Measurements from ENCODE around the gene TMEM204.

The TMEM204 gene

DNA sequence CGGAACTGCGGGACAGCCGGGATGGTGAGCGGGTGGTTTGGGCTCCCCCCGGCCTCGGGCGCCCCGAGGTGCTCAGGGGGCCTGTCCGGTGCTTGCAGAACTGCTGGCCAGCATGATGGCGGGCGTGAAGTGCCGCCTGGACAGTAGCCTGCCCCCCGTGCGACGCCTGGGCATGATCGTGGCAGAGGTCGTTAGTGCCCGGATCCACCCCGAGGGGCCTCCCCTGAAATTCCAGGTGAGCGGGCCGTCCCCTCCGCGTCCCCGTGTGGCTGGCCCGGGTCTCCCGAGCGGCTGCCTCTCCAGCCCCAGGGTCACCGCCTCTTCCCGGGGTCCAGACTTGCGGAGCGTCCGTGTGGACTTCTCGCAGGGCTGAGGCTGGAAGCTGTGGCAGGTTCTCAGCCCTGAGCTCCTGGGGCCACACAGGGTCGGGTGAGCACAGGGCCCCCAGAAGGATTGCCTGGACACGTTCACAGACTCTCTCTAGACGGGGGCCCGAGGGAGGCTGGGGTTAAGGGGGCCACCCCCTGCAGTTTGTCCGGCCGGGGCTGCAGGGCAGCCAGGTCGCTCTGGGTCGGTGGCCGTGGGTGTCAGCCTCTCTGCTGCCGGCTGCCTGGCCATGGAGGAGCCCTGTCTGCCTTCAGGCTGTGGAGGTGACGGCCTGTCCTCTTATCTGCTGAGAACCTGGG is 32.9 kb upstream of the TMEM204 start:
- DNase-seq: no peak

DNA sequence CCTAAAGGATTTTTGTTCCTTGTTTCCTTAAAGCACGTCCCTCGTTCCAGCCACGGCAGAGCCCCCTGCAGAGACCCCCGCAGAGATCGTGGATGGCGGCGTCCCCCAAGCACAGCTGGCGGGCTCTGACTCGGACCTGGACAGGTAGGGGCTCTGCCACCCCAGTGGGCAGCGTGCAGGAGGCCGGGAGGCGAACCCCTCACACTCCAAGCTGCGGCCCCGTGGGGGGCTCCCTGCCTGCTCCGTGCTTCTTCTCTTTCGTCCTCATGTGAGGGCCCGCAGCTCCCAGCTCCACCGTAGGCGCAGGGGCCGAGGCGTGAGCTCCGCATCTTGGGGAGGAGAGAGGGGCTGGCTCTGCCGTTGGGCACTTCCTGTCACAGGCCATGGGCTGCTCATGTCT is 31.8 kb upstream of the TMEM204 start:
- no peak for DNase-seq

DNA sequence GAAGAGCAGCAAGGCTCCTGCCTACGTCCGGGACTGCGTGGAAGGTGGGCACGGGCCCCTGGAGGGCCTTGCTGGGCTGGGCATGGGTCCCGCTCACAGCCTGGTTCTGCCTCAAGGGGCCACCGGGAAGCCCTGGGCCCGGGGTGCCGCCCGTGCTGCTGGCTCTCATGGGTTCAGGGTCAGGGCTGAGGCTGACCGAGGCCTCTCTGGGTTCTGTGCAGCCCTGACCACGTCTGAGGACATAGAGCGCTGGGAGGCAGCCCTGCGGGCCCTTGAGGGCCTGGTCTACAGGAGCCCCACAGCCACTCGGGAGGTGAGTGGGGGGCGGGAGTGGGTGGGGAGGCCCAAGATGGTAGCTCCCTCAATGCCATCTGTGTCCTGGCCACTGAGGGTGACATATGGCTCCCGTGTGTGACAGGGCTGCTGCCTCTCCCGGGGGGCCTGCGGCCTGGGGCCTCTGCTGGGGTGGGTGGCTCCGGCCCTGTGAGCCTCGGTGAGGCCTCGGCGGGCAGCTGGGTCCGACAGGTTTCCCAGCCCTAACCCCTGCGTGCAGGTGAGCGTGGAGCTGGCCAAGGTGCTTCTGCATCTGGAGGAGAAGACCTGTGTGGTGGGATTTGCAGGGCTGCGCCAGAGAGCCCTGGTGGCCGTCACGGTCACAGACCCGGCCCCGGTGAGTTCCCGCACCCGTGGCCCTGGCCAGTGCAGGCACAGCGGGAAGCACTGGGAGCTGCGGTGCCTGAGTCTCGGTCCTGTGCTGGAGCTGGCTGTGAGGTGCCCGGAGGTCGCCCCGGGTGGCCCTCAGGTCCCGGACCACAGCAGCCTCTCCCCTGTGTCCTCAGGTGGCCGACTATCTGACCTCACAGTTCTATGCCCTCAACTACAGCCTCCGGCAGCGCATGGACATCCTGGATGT is 31.1 kb upstream of the TMEM204 start:
- no peak for DNase-seq

DNA sequence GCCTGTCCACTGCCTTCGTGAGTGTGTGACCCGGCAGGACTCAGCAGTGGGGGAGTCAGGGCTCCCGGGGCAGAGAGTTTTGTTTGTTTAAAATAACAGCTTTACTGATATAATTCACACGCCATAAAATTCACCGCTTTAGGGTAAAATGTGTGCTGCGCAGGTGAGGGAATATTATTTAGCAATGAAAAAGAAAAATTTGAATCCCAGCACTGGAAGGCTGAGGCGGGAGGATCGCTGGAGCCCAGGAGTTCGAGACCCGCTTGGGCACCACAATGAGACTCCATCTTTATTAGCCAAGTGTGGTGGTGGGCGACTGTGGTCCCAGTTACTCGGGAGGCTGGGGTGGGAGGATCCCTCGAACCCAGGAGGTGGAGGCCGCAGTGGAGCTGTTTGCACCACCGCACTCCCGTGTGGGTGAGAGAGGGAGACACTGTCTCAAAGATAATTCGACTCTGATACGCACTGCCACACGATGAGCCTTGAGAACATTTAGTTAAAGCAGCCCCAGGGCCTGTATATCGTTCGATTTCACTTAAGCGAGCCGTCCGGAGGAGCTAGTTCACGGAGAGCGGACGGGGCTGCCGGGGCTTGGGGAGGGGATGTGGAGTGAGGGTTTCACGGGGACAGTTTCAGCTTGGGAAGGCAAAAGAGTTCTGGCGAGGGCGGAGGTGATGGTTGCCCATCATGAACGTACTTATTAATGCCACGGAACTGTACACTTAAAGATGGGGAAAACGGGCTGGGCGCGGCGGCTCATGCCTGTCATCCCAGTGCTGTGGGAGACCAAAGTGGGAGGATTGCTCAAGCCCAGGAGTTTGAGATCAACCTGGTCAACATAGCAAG is 30.1 kb upstream of the TMEM204 start:
- DNase-seq: no peak

DNA sequence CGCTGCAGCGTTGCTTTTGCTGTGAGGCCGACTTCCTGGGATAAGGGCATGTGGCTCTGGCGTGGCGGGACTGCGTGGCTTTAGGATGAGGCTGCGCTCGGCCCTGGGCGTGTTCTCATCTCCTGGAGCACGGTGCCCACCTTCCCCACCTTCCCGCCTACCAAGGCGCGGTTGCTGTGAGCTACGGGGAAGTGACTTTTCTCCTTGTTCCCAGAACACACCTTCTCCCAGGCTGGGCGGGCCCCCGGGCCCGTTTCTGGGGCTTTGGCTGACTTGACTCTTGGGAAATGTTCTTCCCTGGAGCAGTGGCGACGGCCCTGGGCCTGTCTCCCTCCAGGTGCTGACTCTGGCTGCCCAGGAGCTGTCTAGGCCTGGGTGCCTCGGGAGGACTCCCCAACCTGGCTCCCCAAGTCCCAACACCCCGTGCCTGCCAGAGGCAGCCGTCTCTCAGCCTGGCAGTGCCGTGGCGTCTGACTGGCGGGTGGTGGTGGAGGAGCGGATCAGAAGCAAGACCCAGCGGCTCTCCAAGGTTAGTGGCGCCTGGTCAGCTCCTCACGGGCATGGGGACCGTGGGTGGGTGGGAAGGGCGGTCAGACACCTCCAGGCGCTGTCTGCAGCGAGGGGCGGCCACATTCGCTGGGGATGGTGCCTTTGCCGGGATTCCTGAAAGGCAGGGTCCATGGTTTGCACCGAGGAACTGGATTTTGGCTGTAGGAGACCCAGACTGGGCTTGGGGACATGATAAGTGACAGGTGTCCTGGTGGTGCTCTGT is 28.2 kb upstream of the TMEM204 start:
- DNase-seq: no peak

DNA sequence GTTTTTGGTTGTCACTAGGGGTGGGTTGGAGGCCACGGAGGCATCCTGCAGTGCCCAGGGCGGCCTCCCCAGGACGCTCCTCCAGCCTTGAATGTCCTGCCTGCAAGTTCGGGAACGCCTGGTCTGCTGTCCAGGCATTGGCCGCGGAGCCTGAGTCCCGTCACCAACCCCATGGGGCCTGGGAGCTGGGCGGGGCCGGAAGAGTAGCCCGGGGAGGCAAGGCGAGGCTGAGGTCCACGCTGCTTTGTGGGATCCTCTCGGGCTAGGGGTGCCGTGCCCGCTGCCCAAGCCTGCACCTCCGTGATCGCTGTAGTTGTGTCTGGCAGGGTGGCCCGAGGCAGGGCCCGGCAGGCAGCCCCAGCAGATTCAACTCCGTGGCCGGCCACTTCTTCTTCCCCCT is 27.6 kb upstream of the TMEM204 start:
- DNase-seq: no peak

DNA sequence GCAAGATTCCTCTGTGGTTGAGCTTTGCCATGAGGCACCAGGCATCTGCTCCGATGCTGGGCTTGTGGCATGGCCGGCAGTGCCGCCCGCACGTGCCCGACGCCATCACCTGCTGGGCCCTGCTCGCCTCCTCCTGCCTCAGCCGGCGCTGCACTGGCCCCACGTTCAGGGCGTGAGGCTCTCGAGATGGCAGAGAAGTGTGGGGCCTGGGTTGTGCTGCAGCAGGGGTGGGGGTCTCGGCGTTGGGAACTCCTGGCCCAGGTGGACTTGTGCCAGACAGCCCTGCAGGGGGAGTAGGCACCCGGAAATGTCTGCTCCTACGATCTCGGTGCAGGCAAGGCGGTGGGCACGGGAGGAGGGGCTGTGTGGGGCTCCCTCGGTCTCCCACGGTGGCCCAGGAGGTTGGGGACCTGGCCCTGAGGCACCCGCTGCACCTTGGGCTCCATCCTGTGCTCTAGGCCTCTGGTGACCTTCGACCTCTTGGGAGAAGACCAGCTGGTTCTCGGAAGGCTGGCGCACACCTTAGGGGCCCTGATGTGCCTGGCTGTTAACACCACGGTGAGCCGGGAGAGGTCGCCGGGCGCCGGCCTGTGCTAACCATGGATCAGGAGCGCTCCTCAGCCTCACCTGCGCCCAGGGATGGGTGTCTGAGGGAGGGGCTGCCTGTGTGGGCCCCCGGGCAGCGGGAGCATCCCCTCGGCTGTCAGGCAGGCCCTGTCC is 26.8 kb upstream of the TMEM204 start:
- no peak for DNase-seq

DNA sequence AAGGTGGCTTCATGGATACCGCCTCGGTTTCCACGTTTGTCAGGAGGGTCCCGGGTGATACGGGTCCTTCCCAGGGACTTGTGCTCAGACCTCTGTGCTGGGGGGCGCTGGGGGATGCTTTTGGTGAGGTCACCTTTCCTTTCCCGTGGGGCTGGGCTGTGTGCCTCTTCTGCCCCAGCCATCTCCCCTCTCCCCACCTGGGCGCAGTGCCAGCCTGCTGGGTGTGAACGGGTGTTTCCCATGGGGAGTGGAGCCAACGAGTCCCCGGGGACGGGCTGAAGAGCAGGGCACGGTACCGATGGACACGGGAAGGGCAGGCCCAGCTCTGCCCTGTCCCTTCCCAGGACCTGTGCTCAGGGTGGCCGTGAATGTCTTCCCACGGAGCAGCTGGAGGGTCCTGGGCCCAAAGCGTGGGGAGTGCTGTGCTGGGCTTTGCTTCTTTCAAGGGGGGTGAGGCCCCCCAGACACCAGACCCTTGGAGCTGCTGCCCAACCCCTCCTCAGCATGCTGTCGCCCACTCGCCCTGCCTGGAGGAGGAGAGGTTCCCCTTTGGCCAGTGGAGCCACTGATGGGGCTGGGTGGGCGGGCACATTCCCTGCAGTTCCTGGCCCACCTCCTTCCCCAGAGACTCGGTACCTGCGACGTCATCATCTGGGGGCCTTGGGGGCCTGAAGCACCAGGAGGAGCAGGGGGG is 24.8 kb upstream of the TMEM204 start:
- DNase-seq: no peak

DNA sequence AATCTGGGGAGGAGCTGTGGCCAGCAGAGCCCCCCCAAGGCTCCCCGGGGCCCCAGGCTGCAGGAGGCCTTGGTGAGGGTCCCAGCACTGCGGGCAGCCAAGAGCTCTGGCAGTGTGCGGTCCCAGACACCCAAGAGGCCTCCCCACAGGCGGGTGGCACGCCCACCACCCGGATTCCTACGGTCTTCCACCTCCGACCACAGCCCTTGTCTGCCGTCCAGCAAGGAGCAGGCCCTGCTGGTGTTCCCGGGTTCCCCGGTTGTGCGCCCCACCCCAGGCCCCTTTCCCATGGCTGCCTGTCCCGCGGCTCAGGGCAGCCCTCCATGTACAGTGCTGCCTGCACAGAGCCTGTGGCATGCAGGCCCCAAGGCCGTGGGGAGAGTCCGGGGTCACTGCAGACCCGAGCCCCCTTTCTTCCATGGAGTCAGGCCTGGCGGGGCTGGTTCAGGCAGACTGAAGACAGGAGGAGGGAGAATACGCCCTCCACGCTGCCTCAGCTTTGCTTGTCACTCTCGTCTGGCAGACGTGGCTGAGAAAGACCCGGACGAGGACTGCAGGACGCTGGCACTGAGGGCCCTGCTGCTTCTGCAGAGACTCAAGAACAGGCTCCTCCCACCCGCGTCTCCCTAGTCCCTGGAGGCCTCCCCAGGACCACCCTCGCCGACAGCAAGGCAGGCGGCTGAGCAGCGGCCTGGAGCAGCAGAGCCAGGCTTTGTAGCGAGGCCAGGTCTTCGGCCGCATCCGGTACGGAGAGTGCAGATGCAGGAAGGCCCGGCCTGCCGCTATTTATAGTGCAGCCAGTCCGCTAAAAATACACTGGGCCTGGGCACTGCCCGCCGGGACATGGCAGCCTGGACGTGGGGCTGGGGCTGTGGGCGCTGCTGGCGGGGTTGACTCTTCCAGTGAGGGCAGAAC is 23.9 kb upstream of the TMEM204 start:
- DNase-seq: no peak

DNA sequence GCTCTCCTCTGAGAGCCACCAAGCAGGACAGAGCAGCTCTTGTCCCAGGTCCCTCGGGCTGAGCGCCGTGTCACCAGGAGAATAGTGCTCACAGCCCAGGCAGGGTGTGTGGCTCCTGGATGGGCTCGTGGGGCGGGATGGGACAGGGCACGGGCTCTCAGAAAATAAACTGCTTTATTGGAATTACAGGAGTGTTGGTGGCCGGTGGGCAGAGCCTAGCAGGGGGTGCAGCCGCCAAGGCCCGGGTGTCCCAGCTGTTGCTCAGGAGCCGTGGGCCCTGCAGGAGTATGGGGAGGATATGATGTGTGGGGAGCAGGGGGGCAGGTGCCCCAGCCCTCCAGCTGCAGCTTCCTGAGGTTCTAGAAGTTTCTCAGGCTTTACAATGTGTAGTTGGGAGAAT is 23.2 kb upstream of the TMEM204 start:
- DNase-seq: no peak

DNA sequence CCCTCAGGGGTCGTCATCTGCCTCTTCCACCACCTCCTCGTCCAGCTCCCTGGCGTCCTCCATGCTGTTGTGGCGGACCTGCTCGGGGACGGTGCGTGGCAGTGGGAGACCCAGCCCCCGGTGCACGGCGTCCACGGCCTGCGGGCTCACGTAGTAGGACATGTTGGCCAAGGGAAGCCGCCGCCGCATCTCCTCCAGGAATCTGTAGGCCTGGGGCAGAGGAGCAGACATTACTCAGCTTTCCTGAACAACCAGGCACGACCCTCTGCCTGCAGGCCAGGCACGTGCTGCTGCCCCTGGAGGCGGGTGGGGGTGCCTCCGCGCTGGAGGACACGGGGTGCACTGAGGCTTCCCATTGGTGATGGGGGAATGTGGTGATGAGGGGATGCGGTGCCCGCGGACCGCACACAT is 22.5 kb upstream of the TMEM204 start:
- DNase-seq: no peak

DNA sequence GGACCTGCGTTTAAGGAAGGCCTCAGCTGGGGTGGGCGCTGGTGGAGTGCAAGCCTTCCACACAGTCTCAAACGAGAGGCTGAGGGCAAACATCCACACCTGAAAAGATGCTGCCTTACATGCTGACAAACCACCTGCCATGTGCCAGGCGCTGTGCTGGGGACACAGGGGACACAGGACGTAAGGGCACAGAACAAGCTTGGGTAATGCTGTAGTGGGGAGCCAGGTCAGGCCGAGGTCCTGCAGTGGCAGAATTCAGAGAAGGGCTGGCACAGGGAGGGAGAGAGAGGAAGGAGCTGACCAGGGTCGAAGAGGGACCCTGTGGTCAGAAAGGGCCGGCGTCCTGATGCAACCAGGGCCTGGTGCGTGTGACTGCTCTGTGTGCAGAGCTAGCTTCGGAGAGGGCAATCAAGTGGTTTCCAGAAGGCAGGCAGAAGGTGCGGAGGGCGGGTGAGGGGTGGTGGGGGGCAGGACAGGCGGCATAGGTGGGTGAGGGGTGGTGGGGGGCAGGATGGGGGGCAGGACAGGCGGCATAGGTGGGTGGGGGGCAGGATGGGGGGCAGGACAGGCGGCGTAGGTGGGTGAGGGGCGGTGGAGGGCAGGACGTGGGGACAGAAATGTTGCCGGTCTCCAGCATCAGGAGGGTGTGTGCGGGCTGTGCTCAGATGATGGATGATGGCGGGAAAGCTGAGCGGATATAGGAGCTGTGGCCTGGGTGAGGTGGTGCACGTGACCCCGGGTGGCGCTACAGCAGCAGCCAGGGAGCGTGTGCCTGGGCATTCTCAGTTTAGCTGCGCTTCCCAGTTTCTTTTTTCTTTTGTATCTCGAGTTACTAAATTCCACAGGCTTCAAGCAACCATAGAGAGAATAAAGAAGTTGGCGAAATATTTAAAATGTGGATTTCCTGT is 21.6 kb upstream of the TMEM204 start:
- DNase-seq: no peak

DNA sequence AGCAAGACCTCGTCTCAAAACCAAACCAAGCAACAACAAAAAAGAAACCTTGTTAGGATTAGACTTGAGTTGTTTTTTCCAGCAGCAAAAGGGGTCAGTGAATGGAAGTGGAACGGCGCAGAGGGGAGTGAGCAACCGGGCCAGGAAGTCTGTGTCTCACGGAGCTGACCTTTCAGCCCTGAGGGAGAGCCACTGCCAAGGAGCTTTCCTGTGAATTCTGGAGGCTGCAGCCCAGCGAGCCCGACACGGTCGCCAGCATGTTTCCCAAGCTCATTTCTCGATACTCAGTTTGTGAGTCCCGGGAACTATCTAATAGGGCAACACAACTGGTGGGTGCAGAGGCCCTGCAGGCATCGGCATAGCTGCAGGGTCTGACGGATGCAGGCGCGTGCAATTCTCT is 20.7 kb upstream of the TMEM204 start:
- DNase-seq: no peak

DNA sequence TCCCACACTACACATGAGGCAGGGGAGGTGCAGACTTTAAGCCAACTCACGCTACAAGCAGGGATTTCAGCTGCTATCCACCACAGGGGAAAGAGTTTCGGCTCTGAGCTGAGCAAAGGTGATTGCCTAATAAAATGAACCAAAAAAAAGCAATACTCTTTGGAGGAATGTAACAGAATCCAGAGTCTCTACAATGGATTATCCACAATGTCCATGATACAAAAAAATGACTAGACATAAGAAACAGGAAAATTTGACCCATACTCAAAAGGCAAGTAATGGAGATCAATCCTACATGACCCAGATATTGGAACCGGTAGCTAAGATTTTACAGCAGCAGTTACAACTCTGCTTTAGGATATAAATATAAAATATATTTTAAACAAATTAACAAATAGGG is 19.0 kb upstream of the TMEM204 start:
- DNase-seq: no peak

DNA sequence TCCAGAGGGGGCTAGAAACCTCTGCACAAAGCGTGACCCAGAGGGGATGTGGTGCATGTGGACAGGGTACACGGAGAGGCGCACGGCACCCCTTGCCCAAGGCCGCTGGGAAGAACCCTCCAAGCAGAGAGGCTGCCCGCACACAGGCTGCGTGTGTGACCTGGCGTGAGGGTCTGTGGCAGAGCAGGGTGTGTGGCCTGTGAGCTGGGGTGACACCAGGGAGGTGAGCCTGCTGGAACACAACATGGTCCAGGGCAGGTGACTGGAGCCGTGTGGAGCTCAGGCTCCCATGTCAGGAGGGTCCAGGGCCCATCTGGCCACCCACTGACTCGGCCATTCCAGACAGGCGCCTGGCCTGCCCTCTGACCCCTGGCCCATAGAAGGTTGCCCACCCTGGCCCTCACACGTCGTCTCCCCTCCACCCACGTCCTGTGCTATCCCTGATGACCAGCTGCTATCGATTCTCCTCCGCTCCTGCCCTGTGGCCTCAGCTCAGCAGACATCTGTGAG is 14.8 kb upstream of the TMEM204 start:
- DNase-seq: no peak

DNA sequence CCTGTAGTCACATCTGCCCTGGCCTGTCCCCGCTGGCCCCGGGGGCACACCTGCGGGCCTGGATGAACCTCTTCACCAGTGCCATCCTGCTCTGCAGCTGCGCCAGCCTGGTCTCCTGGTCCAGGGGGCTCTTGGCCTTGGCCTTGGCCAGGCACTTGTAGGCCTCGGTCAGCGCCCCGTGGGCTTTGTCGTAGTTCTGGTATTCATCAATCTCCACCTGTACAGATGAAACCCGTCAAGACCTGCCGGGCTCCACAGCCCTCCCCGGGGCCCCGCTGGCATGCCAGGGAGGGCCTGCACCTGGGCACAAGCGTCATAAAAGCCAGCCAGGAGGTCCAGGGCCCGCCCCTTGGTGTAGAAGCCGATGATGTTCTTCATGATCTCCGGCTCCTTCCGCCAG is 13.6 kb upstream of the TMEM204 start:
- DNase-seq: no peak

DNA sequence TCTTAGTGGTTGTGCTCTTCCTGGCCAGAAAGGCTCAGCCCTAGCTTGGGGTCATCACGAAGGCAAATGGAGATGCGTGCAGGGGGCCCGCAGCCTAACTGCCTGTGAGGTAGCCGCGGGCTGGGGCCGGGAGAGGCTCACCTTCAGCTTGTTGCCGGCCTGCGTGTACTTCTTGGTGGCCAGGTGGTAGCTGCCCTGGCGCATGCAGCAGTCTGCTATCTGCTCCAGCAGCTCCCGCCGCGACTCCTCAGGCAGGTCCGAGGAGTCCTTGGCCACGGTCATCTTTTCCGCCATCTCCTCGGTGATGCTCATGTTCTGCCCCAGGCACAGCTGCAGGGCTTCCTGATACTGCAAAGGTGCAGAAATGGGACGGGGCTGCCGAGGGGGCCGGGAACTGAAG is 13.0 kb upstream of the TMEM204 start:
- no peak for DNase-seq

DNA sequence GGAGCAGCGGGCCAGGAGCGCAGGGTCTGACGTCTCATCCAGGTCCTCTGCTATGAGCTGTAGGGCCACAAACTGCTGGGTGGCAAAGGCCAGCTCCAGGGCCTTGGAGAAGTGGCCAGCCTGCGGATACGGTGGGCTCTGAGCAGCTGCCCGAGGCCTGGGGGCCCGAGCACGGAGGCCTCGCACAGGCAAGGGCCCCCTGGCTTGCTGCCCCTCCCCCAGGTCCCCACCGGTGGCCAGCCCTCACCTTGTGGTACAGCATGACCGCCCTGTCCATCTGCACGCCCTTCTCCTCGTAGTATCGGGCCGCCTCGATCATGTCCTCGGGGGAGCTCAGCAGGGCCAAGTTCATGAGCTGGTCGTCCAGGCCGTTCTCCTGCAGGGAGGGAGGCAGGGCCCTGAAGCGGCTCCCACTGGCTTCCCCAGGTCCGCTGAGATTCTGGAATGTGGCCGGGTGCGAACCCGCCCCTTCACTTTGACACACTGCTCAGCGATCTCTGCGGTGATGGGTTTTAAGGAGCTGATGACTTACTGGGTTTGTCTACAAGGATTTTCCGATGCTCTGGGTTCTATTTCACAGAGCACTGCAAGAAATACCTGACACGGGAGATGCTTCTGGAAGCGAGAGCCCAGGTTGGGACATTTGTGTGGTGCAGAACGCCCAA is 9.8 kb upstream of the TMEM204 start:
- no peak for DNase-seq
